ENCODE measurements around the gene AKAP17A.

AKAP17A gene

GRCh38 chrX:1601051-1601767, 9.8 kb downstream of the AKAP17A start:
- no peak overlapping the region for H2AFZ ChIP-seq (ENCODE audit: low read length)
- H3K27ac ChIP-seq (ENCODE audit: low read length): no peak overlapping the region
- no peaks in the 10 kb centered on the region for H3K4me1 ChIP-seq (ENCODE audit: low read length)
- no peaks in the 10 kb centered on the region for H4K20me1 ChIP-seq (ENCODE audit: insufficient read depth, low read length)
- DNase-seq: no peak
- TF ChIP-seq EZH2phosphoT487 (IDR thresholded peaks at IDR 0.05; ENCODE audit: low read length) (no peak), EZH2 (optimal IDR thresholded peaks at IDR 0.05; ENCODE audit: low read depth, low read length) (no peak)
- TF ChIP-seq, protein P1, sequence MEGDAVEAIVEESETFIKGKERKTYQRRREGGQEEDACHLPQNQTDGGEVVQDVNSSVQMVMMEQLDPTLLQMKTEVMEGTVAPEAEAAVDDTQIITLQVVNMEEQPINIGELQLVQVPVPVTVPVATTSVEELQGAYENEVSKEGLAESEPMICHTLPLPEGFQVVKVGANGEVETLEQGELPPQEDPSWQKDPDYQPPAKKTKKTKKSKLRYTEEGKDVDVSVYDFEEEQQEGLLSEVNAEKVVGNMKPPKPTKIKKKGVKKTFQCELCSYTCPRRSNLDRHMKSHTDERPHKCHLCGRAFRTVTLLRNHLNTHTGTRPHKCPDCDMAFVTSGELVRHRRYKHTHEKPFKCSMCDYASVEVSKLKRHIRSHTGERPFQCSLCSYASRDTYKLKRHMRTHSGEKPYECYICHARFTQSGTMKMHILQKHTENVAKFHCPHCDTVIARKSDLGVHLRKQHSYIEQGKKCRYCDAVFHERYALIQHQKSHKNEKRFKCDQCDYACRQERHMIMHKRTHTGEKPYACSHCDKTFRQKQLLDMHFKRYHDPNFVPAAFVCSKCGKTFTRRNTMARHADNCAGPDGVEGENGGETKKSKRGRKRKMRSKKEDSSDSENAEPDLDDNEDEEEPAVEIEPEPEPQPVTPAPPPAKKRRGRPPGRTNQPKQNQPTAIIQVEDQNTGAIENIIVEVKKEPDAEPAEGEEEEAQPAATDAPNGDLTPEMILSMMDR (IDR thresholded peaks at IDR 0.05; ENCODE audit: low read length): no peak
- peaks cover 19% of the 10 kb centered on the region for H3K79me2 ChIP-seq (ENCODE audit: low read length)
- no peaks in the 10 kb centered on the region for H3K9me2 ChIP-seq (replicated peaks; ENCODE audit: insufficient read depth, low read length)
- H3K9ac ChIP-seq (ENCODE audit: low read length): no peak overlapping the region
- H3K9me3 ChIP-seq (replicated peaks; ENCODE audit: insufficient read depth, low read length): no peaks in the 10 kb centered on the region
- no peaks in the 10 kb centered on the region for H3K27me3 ChIP-seq (replicated peaks; ENCODE audit: insufficient read depth, low read length)
- H3K36me3 ChIP-seq (replicated peaks; ENCODE audit: insufficient read depth, low read length): no peaks in the 10 kb centered on the region; the same call in 1 of the 2 replicates
- no peaks in the 10 kb centered on the region for H3F3A ChIP-seq (ENCODE audit: insufficient read depth, low read length)
- no peak overlapping the region for H3K4me3 ChIP-seq (ENCODE audit: low read length)
- no peak overlapping the region for H3K4me2 ChIP-seq (ENCODE audit: low read depth, low read length)

GRCh38 chrX:1601768-1602085, 10.3 kb downstream of the AKAP17A start:
- no peak overlapping the region for H3K9ac ChIP-seq (ENCODE audit: low read length)
- H2AFZ ChIP-seq (ENCODE audit: low read length): no peak overlapping the region
- no peaks in the 10 kb centered on the region for H3K9me2 ChIP-seq (replicated peaks; ENCODE audit: insufficient read depth, low read length)
- H3K79me2 ChIP-seq (ENCODE audit: low read length): peaks cover 16% of the 10 kb centered on the region
- H3K4me3 ChIP-seq (ENCODE audit: low read length): no peak overlapping the region
- no peaks in the 10 kb centered on the region for H3K27me3 ChIP-seq (replicated peaks; ENCODE audit: insufficient read depth, low read length)
- H3K9me3 ChIP-seq (replicated peaks; ENCODE audit: insufficient read depth, low read length): no peaks in the 10 kb centered on the region
- no peak overlapping the region for H3K4me2 ChIP-seq (ENCODE audit: low read depth, low read length)
- H3K4me1 ChIP-seq (ENCODE audit: low read length): no peaks in the 10 kb centered on the region
- H3F3A ChIP-seq (ENCODE audit: insufficient read depth, low read length): no peaks in the 10 kb centered on the region
- no peaks in the 10 kb centered on the region; the same call in 1 of the 2 replicates for H3K36me3 ChIP-seq (replicated peaks; ENCODE audit: insufficient read depth, low read length)
- TF ChIP-seq, protein P1 (IDR thresholded peaks at IDR 0.05; ENCODE audit: low read length): no peak
- no peak for TF ChIP-seq EZH2 (optimal IDR thresholded peaks at IDR 0.05; ENCODE audit: low read depth, low read length)
- no peak for TF ChIP-seq EZH2phosphoT487 (IDR thresholded peaks at IDR 0.05; ENCODE audit: low read length)
- no peaks in the 10 kb centered on the region for H4K20me1 ChIP-seq (ENCODE audit: insufficient read depth, low read length)
- no peak for DNase-seq
- no peak overlapping the region for H3K27ac ChIP-seq (ENCODE audit: low read length)

DNA sequence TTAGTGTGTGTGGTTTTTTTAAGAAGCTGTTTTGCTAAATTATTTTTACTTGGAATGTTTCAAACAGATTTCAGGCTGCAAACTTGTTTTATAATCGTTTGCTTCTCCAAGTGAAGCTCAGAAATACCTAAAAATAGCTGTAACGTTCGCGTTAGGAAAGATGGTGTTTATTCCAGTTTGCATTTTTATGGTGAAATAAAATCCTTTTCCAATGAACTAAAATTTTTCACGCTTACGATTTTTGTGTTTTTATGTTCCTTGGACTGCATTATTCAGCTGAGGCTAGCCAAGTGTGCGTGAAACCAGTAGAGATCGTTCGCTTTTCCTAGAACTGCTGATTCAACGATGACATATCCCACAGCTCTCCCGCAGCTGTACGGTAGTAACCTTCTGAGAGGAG, 10.9 kb downstream of the AKAP17A start:
- no peaks in the 10 kb centered on the region for H3K27me3 ChIP-seq (replicated peaks; ENCODE audit: insufficient read depth, low read length)
- no peak overlapping the region for H3K27ac ChIP-seq (ENCODE audit: low read length)
- no peaks in the 10 kb centered on the region for H3K9me3 ChIP-seq (replicated peaks; ENCODE audit: insufficient read depth, low read length)
- no peaks in the 10 kb centered on the region for H4K20me1 ChIP-seq (ENCODE audit: insufficient read depth, low read length)
- peaks cover 10% of the 10 kb centered on the region for H3K79me2 ChIP-seq (ENCODE audit: low read length)
- no peak overlapping the region for H2AFZ ChIP-seq (ENCODE audit: low read length)
- no peak overlapping the region for H3K4me3 ChIP-seq (ENCODE audit: low read length)
- no peaks in the 10 kb centered on the region for H3K9me2 ChIP-seq (replicated peaks; ENCODE audit: insufficient read depth, low read length)
- H3K4me2 ChIP-seq (ENCODE audit: low read depth, low read length): no peak overlapping the region
- TF ChIP-seq, protein P1 (IDR thresholded peaks at IDR 0.05; ENCODE audit: low read length): no peak
- no peak for TF ChIP-seq EZH2phosphoT487 (IDR thresholded peaks at IDR 0.05; ENCODE audit: low read length)
- TF ChIP-seq EZH2 (optimal IDR thresholded peaks at IDR 0.05; ENCODE audit: low read depth, low read length): no peak
- no peaks in the 10 kb centered on the region for H3F3A ChIP-seq (ENCODE audit: insufficient read depth, low read length)
- no peaks in the 10 kb centered on the region; the same call in 1 of the 2 replicates for H3K36me3 ChIP-seq (replicated peaks; ENCODE audit: insufficient read depth, low read length)
- no peak for DNase-seq
- H3K4me1 ChIP-seq (ENCODE audit: low read length): no peaks in the 10 kb centered on the region
- H3K9ac ChIP-seq (ENCODE audit: low read length): no peak overlapping the region
